GM12878 (cell line): ENCODE results near the gene PRR12. TPM values are rescaled to one million over a fixed set of nuclear protein-coding genes. Genes with fewer than 3 reads are reported as not detected.

ENCODE experiments used
- ATAC-seq: fragments of 200-7000 bp; cut with Tn5 transposase; 3 replicates; pipeline ENCODE4 v1.9.1; 2020; ENCODE audit warnings: mild to moderate bottlenecking, moderate library complexity
- BruUV-seq: library from RNA; stranded (reverse); fragments of 400-500 nt; replicated peaks from 2 replicates; lab custom pipeline; 2021; lab: Mats Ljungman, UMichigan
- CTCF ChIA-PET: fragments of 300-600 bp; sonication (Branson Sonifier 250); formaldehyde crosslinking; extraction: SDS; loops from one replicate; lab custom pipeline; 2021; ENCODE audit warnings: inconsistent platforms; lab: Yijun Ruan, JAX
- POLR2A ChIA-PET: fragments of 350-600 bp; formaldehyde crosslinking; extraction: SDS; loops from one replicate; lab custom pipeline; 2021; ENCODE audit warnings: inconsistent platforms; lab: Charles Lee
- RAD21 ChIA-PET: fragments of 300-600 bp; sonication (Branson Sonifier 250); formaldehyde crosslinking; loops from one replicate; lab custom pipeline; 2023; ENCODE audit warnings: antibody characterized with exemption; ENCODE audit not compliant: unreplicated experiment; lab: Charles Lee
- SMC1A ChIA-PET: fragments of 300-600 bp; sonication (Branson Sonifier 250); formaldehyde crosslinking; loops from one replicate; lab custom pipeline; 2023; ENCODE audit not compliant: unreplicated experiment, uncharacterized antibody; lab: Charles Lee
- DNase-seq: peaks from one replicate; pipeline ENCODE4 v3.0.0-alpha.2; 2011; ENCODE audit warnings: low read depth, low spot score
- FAIRE-seq: peaks from 3 replicates; lab custom pipeline; 2011; peaks lifted over from hg19 to GRCh38; lab: Jason Lieb, UNC
- H2AFZ ChIP-seq: 2 replicates; pipeline ENCODE4 v1.6.0; 2011; ENCODE audit warnings: low read depth, low read length, control low read depth; ENCODE audit not compliant: control insufficient read depth
- H3K27ac ChIP-seq: 2 replicates; pipeline ENCODE4 v1.5.1; 2011; ENCODE audit warnings: control low read depth; ENCODE audit not compliant: control insufficient read depth, insufficient read depth
- H3K27me3 ChIP-seq, 2 experiments: replicated peaks in 1 of 2; 2 replicates each; pipeline versions ENCODE4 v1.6.0 to v1.6.1; 2011; ENCODE audit warnings: low read length in 1 of 2; ENCODE audit not compliant: control insufficient read depth in 2 of 2, insufficient read depth in 2 of 2
- H3K36me3 ChIP-seq, 2 experiments: 2 replicates each; pipeline ENCODE4 v1.5.1; 2011; ENCODE audit warnings: low read length in 1 of 2; ENCODE audit not compliant: control insufficient read depth in 2 of 2, insufficient read depth in 2 of 2
- H3K4me1 ChIP-seq: 2 replicates; pipeline ENCODE4 v1.6.1; 2011; ENCODE audit warnings: mild to moderate bottlenecking, low read length, moderate library complexity, mixed read lengths; ENCODE audit not compliant: control insufficient read depth, insufficient read depth
- H3K4me2 ChIP-seq: 2 replicates; pipeline ENCODE4 v1.6.0; 2011; ENCODE audit warnings: control low read depth; ENCODE audit not compliant: control insufficient read depth, insufficient read depth
- H3K4me3 ChIP-seq: fragments of 200-600 bp; sonication (generic); 2 replicates; pipeline ENCODE4 v1.5.1; 2016
- H3K79me2 ChIP-seq: 2 replicates; pipeline ENCODE4 v1.6.0; 2011; ENCODE audit warnings: low read length; ENCODE audit not compliant: control insufficient read depth, insufficient read depth
- H3K9ac ChIP-seq: 2 replicates; pipeline ENCODE4 v1.8.0; 2011; ENCODE audit warnings: low read length, control low read depth, mixed read lengths; ENCODE audit not compliant: control insufficient read depth, insufficient read depth
- H3K9me3 ChIP-seq: replicated peaks from 3 replicates; pipeline ENCODE4 v1.5.1; 2011; ENCODE audit warnings: mild to moderate bottlenecking, low read length; ENCODE audit not compliant: control insufficient read depth, insufficient read depth
- H4K20me1 ChIP-seq: 2 replicates; pipeline ENCODE4 v1.6.0; 2011; ENCODE audit not compliant: control insufficient read depth, insufficient read depth
- JUNB ChIP-seq: IDR thresholded peaks from 2 replicates; pipeline ENCODE4 v1.6.1; 2016; ENCODE audit warnings: antibody characterized with exemption, mild to moderate bottlenecking
- LARP7 ChIP-seq: fragments of 450-650 bp; IDR thresholded peaks from 2 replicates; pipeline ENCODE4 v1.6.1; 2017; ENCODE audit warnings: mild to moderate bottlenecking
- MXI1 ChIP-seq: fragments of 150-350 bp; IDR thresholded peaks from 2 replicates; pipeline ENCODE4 v1.6.1; 2011; ENCODE audit warnings: low read depth, mild to moderate bottlenecking, inconsistent platforms, low read length, improper control_type of control experiment
- MYC ChIP-seq: IDR thresholded peaks from 2 replicates; pipeline ENCODE4 v1.6.1; 2011; ENCODE audit warnings: mild to moderate bottlenecking, low read length, moderate library complexity, inconsistent platforms; ENCODE audit not compliant: insufficient read depth, insufficient replicate concordance, insufficient read length, severe bottlenecking
- NFIC ChIP-seq: IDR thresholded peaks from 2 replicates; pipeline ENCODE4 v1.6.1; 2012; ENCODE audit warnings: low read depth, mild to moderate bottlenecking, inconsistent platforms, low read length, moderate library complexity
- NFXL1 ChIP-seq: fragments of 450-650 bp; IDR thresholded peaks from 2 replicates; pipeline ENCODE4 v1.6.1; 2017; ENCODE audit warnings: antibody characterized with exemption, mild to moderate bottlenecking, borderline replicate concordance
- PAX8 ChIP-seq: fragments of 450-650 bp; IDR thresholded peaks from 2 replicates; pipeline ENCODE4 v1.6.1; 2017; ENCODE audit warnings: mild to moderate bottlenecking, moderate library complexity
- POLR2AphosphoS2 ChIP-seq: IDR thresholded peaks from 2 replicates; pipeline ENCODE4 v1.6.1; 2011; ENCODE audit warnings: low read depth, mild to moderate bottlenecking, low read length, improper control_type of control experiment, moderate library complexity
- RAD21 ChIP-seq: IDR thresholded peaks from 2 replicates; pipeline ENCODE4 v1.6.1; 2011; ENCODE audit warnings: mild to moderate bottlenecking, low read depth, low read length, moderate library complexity; ENCODE audit not compliant: insufficient read depth
- SRF ChIP-seq, 2 experiments: IDR thresholded peaks; 2 replicates each; pipeline ENCODE4 v1.6.1; 2011; ENCODE audit warnings: low read depth in 2 of 2, low read length in 2 of 2, mild to moderate bottlenecking in 1 of 2, moderate library complexity in 1 of 2
- WGBS: methylation state at CpG from one replicate; pipeline ENCODE4 v1.1.6; 2016; ENCODE audit warnings: low lambda C conversion rate; ENCODE audit not compliant: insufficient replicate concordance, insufficient coverage; ENCODE audit errors: missing lambda C conversion rate; 5-methylcytosine and 5-hydroxymethylcytosine counted together
- in situ Hi-C: fragments of 300-500 bp; cut with MboI; formaldehyde crosslinking; loops from 9 replicates; pipeline ENCODE4 v1.14.3; 2018; ENCODE audit warnings: mixed read lengths
- intact Hi-C: fragments of 100-400 bp; cut with micrococcal nuclease; formaldehyde crosslinking; loops from one replicate; pipeline ENCODE4 v1.14.2; 2022; ENCODE audit not compliant: unreplicated experiment
- polyA plus RNA-seq, 11 experiments: library from polyadenylated mRNA; depleted of rRNA in 4 of 11; unstranded in 6 of 11; stranded (reverse) in 5 of 11; fragments of >200 nt; fragmentation: Nextera tagmentation in 4 of 11; fragmentation: Illumina TruSeq in 1 of 11; extraction: Ambion mirVana in 4 of 11; extraction: Trizol in 1 of 11; gene quantifications; 1 replicate in 1 of 11; 2 replicates in 10 of 11; pipeline versions ENCODE4 v1.2.1 to v1.2.3, GENCODE V29; 2011 to 2016; ENCODE audit warnings: inconsistent platforms in 2 of 11, missing spikeins in 2 of 11, low read depth in 1 of 11
- total RNA-seq, 4 experiments: library from RNA; depleted of rRNA in 3 of 4; stranded (reverse); fragments of >200 nt in 3 of 4; fragmentation: Illumina TruSeq in 1 of 4; extraction: Trizol in 1 of 4; gene quantifications; 2 replicates each; pipeline versions ENCODE4 v1.2.1 to v1.2.3, GENCODE V29; 2013 to 2021
- TF ChIP-seq, protein P1 (sequence below): IDR thresholded peaks from 2 replicates; pipeline ENCODE4 v1.6.1; 2011; ENCODE audit warnings: mild to moderate bottlenecking, low read depth, low read length, moderate library complexity; ENCODE audit not compliant: insufficient replicate concordance

Gene PRR12
- total and polyA plus RNA-seq, 10 of the 15 experiments (the other 5 are each of a cell fraction or from before 2014, with no cell fraction given), result 0.02 to 25.3 (median 1.6) TPM

DNA sequence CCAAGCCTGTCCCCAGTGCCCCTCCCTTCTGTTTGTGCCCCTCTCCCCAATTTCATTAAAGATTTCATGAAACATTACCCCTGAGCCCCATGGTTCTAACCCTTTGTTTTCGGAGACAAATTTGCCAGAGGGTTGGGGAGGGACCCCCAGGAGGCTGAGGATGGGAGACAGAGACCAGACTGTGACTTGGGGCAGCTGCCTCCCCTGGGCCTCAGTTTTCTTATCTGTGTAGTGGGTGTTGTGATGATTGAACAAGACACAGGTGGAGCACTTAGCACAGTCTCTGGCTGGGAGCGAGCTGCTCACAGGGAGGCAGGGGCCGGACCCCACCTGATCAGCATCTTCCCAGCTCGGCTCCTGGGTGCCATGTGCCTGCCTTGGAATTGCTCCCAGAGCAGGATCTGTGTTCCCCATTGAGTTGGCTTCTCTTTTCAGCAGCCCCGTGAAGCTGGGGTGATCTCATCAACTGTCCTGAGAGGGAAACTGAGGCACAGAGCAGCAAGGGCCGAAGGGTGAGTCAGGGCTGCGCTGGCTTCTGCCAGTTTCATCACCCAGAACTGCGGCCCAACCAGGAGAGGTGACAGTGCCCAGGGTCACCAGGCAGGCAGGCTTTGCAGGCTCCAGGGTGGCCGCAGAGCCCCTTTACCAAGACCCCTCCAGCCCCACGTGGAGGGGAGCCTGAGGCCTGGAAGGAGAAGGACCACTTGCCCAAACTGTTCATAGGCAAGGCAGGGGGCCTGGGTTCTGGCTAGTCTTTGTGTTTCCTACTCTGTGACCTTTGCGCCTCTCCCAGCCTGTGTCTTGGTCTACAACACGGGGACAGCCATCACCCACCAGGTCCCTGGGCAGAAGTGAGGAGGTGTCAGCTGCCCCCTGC is 67.8 kb downstream of the PRR12 start:
- ChIA-PET RAD21 (no interaction called here), POLR2A (no interaction called here)

DNA sequence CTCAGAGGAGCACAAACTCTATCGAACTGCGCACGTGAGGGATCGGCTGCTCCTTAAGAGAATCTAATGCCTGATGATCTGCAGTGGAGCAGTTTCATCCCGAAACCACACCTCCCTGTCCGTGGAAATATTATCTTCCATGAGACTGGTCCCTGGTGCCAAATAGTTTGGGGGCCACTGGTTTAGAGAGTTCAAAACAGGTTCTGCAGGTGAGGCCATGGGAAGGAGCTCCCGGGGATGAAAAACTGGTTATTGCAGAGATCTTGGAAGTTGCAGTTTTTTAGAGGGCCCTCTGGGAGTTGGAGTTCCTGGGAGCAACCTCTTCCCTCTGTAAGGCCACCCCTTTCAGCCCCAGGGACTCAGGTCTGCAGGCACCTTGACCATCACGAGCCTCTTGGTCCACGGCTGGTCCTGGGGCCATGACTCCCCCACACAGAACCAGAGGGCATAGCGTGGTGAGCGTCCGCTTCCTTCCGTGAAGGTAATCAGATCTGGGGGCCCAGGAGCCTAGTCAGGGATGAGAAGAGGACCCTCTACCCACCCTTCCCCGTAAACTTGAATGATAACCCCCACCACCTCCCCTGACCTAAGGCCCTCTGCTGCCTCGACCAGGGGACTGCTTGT is 69.5 kb downstream of the PRR12 start:
- no peak overlapping the region for H3K4me3 ChIP-seq
- H4K20me1 ChIP-seq, result peaks cover 4% of the 10 kb centered on the region
- BruUV-seq, result no TSS peak
- POLR2A ChIA-PET, result interaction anchor here (1.2 to 1.9 kb wide), 2 partner anchors 16 to 20 kb away, joined by 5 to 6 read pairs; partner anchors contain the start of genes PRMT1 and RRAS
- H3K9me3 ChIP-seq, result no peaks in the 10 kb centered on the region
- no peak overlapping the region for H3K4me2 ChIP-seq
- ATAC-seq, result no peak
- DNase-seq, result no peak
- peaks cover 11% of the 10 kb centered on the region for H3K4me1 ChIP-seq
- H3K36me3 ChIP-seq, result peaks cover 12 to 37% of the 10 kb centered on the region in 2 experiments
- CTCF ChIA-PET, result no interaction called here
- no peak overlapping the region for H3K9ac ChIP-seq
- RAD21 ChIA-PET, result no interaction called here
- FAIRE-seq, result no peak
- no peak overlapping the region for H3K27ac ChIP-seq
- SMC1A ChIA-PET, result interaction anchor here (1.6 kb wide), 1 partner anchor 12 kb away, joined by 3 read pairs; no protein-coding TSS in a partner anchor
- 93% methylated on average over 15 of the region's 15 CpGs for WGBS
- no peaks in the 10 kb centered on the region for H3K27me3 ChIP-seq
- H3K79me2 ChIP-seq, result peaks cover 23% of the 10 kb centered on the region
- no peak overlapping the region for H2AFZ ChIP-seq
- in situ Hi-C loops (no loop called here), intact Hi-C loops (no loop called here)
- TF ChIP-seq RAD21 (no peak), LARP7 (no peak), SRF (IDR thresholded peaks at IDR 0.05; ENCODE audit: low read depth in 2 of 2, low read length in 2 of 2) (no peak), MYC (no peak), PAX8 (no peak), NFIC (no peak), JUNB (no peak), MXI1 (no peak)
- TF ChIP-seq, protein P1, sequence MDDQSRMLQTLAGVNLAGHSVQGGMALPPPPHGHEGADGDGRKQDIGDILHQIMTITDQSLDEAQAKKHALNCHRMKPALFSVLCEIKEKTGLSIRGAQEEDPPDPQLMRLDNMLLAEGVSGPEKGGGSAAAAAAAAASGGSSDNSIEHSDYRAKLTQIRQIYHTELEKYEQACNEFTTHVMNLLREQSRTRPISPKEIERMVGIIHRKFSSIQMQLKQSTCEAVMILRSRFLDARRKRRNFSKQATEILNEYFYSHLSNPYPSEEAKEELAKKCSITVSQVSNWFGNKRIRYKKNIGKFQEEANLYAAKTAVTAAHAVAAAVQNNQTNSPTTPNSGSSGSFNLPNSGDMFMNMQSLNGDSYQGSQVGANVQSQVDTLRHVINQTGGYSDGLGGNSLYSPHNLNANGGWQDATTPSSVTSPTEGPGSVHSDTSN, result no peak

More for the DNA sequence above, 67.8 kb downstream of the PRR12 start:
- Histone ChIP-seq H3K4me2 (no peak overlapping the region), H3K36me3 (peaks cover 12 to 45% of the 10 kb centered on the region in 2 experiments), H3K9ac (no peak overlapping the region), H3K4me1 (peaks cover 11% of the 10 kb centered on the region), H3K27me3 (no peaks in the 10 kb centered on the region), H3K79me2 (peaks cover 8% of the 10 kb centered on the region), H4K20me1 (no peaks in the 10 kb centered on the region; the same call in none of the 2 replicates), H2AFZ (no peak overlapping the region), H3K27ac (no peak overlapping the region), H3K9me3 (no peaks in the 10 kb centered on the region), H3K4me3 (no peak overlapping the region)
- 89% methylated on average over 12 of the region's 12 CpGs for WGBS
- ATAC-seq, result no peak
- BruUV-seq, result no TSS peak
- in situ Hi-C loops, result no loop called here
- ChIA-PET CTCF (interaction anchor here (0.9 kb wide), 1 partner anchor 15 kb away, joined by 3 read pairs; no protein-coding TSS in a partner anchor), SMC1A (interaction anchor here (1.6 kb wide), 1 partner anchor 14 kb away, joined by 3 read pairs; no protein-coding TSS in a partner anchor)
- FAIRE-seq, result no peak
- intact Hi-C loops, result no loop called here
- DNase-seq, result no peak
- no peak for TF ChIP-seq NFXL1
- 0 out of 2 replicates have a peak, but pooled peaks have one; percentile 31 for TF ChIP-seq POLR2AphosphoS2
